Sigmoid colon (tissue), 4 donors: ENCODE data around the gene GAB2.

Experiments used
- CTCF ChIP-seq, 4 experiments: fragments of 450-650 bp in 3 of 4; fragments of 200-600 bp in 1 of 4; IDR thresholded peaks; one replicate each; pipeline ENCODE4 v1.5.1; 2016 to 2019; ENCODE audit warnings: antibody characterized with exemption in 4 of 4, mild to moderate bottlenecking in 3 of 4, moderate library complexity in 2 of 4
- POLR2A ChIP-seq, 2 donors: fragments of 450-650 bp; IDR thresholded peaks; one replicate each; pipeline ENCODE4 v1.6.1; 2016; ENCODE audit warnings: antibody characterized with exemption in 2 of 2, mild to moderate bottlenecking in 2 of 2, moderate library complexity in 2 of 2
- POLR2AphosphoS5 ChIP-seq, 4 donors: sonication (generic); formaldehyde crosslinking; IDR thresholded peaks; one replicate each; pipeline ENCODE4 v1.6.1; 2017; ENCODE audit warnings: antibody characterized with exemption in 4 of 4

- TF ChIP-seq CTCF (IDR thresholded peaks at IDR 0.05) (no peak), POLR2A (IDR thresholded peaks at IDR 0.05) (no peak), POLR2AphosphoS5 (IDR thresholded peaks at IDR 0.05) (no peak)
These were observed 188.5 kb downstream of the GAB2 start for GRCh38 chr11:78229106-78229505.
